ENCODE data around the gene RNF213.
"Not testable (repeated sequence)": the region's sequence is repeated elsewhere in the genome, so short reads cannot be mapped to it uniquely, and the experiment has no call there.

The RNF213 gene

DNA sequence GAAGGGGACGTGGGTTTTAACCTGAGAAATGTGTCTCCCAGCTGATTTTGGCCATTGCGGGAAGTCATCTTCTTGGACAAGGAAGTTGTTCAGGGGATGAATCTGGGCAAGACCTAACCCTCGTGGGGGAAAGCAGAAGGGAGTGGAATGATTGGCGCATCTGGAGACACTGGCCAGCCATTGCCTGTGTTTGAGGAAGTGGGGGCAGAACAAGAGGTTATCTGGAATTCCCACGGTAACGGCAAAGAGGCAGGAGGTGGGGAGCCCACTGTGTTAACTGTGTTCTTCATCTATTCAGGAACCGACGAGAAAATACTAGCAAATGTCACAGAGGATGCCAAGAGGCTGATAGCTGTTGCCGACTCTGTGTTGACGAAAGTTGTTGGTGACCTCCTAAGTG lies 66.9 kb downstream of the RNF213 start:
- DNase-seq, result no peak

DNA sequence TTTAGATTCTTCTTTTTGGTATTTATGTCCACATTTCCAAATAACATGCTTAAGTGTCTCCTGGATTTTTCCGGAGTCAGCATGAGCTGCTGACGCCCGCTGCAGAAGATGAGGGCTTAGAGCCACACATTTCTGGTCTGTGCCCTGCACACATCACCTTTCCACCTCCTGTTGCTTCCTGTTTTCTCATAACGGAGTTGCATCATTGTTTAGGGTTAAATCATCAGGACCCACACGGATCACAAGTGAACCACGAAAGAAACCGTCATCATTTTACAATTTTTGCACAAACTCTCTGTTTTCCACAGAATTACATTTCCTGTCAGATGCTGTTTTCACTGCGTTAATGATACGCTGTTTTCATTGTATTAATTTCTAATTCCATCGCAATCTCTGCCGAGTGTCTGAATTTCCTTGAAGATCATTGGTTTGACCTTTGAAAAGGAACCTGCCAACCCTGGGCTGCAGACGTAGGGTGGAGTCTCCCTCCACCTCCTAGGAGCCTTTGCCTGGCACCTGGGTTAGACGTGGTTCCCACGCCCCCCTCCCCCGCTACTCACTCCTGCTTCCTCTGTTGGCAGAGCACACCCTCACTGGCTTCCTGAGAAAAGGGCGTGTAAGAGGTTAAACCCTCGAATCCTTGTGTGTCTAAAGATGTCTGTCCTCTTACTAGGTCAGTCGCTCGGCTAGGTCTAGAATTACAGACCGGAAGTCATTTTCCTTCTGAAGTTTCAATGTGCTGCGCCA lies 68.2 kb downstream of the RNF213 start:
- DNase-seq, result no peak

DNA sequence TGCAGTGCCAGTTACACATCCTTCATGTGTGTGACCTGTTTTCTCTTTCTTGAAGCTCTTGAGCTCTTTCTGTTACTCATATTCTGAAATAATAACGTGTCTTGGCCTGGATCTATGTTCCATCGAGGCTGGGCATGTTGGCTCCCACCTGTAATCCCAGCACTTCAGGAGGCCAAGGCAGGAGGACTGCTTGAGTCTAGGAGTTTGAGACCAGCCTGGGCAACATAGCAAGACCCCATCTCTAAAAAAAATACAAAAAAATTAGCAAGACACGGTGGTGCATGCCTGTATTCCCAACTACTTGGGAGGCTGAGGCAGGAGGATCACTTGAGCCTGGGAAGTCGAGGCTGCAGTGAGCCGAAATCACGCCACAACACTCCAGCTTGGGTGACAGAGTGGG lies 68.8 kb downstream of the RNF213 start:
- DNase-seq, result not testable (repeated sequence)

DNA sequence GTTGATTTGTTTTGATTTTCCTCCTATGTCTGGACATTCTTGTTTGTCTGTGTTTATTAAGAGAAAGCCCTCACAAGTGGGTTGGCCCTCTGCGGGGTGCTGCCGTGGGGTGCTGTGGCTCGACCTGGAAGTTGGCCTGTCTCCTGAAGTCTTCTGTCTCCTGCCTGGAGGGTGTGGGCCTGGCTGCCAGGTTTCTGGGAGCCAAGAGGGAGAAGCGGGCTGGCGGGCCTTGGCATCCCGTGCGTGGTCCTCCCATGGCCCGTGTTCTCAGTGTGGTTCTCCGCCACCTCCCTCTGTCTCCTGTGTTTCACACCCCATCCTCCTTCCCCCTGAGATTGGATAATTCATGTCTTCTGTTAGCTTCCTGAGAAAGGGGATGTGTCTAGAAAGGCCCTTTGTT lies 69.6 kb downstream of the RNF213 start:
- DNase-seq, result no peak

DNA sequence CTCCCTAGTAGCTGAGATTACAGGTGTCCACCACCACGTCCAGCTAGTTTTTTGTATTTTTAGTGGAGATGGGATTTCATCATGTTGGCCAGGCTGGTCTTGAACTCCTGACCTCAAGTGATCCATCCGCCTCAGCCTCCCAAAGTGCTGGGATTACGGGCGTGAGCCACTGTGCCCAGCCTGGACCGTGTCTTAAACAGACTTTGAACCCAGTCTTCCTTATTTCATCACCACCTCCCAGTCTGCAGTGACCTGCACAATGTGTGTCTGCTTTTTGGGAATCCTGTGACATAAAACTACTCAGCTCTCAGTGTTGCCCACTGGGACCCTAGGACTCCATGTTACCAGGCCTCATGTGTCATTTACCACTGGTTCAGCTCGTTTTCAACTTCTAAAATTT lies 70.3 kb downstream of the RNF213 start:
- not testable (repeated sequence) for DNase-seq

DNA sequence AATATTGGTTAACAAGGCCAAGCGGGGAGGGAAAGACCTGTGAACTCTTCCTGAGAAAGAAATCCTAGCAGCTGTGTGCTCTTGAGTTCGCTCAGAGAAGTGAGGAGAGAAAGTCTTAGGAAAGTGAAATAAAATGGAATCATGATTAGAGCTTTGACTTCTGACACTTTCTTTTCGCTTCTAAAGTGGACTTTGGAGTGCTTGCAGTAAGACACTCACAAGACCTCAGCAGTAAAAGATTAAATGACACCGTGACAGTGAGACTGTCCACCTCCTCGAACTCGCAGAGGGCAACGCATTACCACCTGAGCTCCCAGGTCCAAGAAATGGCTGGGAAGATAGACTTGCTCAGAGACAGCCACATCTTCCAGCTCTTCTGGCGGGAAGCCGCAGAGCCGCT lies 71.2 kb downstream of the RNF213 start:
- no peak for DNase-seq

DNA sequence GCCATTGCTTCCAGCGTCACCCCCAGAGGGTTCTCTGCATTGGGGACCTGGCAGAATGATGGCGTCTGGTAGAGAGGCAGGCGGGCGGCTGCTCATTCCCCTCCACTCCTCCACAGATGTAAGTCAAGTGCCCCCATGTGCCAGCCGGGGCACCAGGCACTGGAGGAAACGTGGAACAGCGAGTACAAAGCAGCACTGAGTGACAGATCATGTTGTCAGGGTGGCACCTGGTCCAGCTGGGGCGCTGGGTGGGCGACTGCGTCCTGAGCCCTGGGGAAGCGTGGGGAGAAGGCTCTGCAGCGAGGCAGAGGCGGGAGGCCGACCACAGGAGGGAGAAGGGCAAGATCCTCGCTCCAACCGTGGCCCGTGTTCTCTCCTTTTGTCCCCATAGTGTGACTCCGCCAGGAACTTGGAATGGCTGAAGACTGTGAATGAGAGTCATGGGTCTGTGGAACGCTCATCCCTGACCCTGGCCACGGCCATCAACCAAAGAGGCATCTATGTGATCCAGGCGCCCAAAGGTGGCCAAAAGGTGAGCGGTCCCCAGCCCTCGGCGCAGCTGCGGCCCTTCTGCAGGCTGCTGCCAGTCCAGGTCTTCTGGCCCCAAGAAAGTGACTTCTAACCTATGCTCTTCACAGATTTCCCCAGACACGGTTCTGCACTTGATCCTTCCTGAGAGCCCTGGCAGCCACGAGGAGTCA lies 76.7 kb downstream of the RNF213 start:
- DNase-seq, result no peak

DNA sequence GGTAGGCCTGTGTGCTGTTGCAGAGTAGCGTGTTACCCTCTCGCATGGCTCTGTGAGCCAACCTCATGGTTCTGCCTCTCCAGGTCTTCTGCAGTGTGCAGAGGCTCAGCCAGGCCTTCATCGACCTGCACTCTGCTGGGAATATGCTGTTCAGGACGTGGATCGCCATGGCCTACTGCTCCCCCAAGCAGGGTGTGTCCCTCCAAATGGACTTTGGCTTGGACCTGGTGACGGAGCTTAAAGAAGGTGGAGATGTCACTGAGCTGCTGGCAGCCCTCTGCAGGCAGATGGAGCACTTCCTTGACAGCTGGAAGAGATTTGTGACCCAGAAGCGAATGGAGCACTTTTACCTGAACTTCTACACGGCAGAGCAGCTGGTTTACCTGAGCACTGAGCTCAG lies 78.5 kb downstream of the RNF213 start:
- DNase-seq, result no peak

DNA sequence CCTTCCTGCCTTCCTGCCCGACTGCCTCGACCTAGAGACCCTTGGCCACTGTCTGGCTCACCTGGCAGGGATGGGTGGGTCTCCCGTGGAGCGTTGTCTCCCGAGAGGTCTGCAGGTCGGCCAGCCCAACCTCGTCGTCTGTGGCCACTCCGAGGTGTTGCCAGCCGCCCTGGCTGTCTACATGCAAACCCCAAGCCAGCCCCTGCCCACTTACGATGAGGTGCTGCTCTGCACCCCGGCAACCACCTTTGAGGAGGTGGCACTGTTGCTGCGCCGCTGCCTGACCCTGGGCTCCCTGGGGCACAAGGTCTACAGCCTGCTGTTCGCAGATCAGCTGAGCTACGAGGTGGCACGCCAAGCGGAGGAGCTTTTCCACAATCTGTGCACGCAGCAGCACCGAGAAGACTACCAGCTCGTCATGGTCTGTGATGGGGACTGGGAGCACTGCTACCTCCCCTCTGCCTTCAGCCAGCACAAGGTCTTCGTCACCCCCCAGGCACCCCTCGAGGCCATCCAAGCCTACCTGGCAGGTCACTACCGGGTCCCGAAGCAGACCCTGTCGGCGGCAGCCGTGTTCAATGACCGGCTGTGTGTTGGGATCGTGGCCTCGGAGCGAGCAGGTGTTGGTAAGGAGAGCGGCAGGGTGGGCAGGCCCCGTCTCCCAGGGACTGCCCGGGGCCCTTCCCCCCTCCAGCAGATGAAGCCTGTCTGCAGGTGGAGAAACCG lies 79.2 kb downstream of the RNF213 start:
- DNase-seq, result no peak

DNA sequence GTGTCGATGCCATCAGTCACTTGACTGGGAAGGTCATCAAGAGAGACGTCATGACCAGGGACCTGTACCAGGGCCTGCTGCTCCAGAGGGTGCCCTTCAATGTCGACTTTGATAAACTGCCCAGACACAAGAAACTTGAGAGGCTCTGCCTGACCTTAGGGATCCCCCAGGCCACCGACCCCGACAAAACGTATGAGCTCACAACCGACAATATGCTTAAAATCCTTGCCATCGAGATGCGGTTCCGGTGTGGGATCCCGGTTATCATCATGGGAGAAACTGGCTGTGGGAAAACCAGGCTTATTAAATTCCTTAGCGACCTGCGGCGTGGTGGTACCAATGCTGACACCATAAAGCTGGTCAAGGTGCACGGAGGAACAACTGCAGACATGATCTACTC lies 84.7 kb downstream of the RNF213 start:
- no peak for DNase-seq

DNA sequence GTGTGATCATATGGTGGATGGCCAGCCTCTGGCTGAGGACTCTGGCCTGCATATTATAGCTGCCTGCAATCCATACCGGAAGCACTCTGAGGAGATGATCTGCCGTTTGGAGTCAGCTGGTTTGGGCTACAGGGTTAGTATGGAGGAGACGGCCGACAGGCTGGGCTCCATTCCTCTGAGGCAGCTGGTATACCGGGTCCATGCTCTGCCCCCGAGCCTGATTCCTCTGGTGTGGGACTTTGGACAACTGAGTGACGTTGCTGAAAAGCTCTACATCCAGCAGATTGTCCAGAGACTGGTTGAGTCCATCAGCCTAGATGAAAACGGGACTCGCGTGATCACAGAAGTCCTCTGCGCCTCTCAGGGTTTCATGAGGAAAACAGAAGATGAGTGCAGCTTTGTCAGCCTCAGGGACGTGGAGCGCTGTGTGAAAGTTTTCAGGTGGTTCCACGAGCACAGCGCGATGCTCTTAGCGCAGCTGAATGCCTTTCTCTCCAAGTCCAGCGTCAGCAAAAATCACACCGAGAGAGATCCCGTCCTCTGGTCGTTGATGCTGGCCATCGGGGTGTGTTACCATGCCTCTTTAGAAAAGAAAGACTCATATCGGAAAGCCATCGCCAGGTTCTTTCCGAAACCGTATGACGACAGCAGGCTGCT lies 85.3 kb downstream of the RNF213 start:
- no peak for DNase-seq

DNA sequence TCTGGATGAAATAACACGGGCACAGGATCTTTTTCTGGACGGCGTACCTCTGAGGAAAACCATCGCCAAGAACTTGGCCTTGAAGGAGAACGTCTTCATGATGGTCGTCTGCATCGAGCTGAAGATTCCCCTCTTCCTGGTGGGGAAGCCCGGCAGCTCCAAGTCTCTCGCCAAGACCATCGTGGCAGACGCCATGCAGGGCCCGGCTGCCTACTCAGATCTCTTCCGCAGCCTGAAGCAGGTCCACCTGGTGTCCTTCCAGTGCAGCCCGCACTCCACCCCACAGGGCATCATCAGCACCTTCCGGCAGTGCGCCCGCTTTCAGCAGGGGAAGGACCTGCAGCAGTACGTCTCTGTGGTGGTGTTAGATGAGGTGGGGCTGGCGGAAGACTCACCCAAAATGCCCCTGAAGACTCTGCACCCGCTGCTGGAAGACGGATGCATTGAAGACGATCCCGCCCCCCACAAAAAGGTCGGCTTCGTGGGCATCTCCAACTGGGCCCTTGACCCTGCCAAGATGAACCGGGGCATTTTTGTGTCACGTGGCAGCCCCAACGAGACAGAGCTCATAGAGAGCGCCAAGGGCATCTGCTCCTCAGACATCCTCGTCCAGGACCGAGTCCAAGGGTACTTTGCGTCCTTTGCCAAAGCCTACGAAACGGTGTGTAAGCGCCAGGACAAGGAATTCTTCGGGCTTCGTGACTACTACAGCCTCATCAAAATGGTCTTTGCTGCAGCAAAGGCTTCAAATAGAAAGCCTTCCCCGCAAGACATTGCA lies 86.0 kb downstream of the RNF213 start:
- no peak for DNase-seq

DNA sequence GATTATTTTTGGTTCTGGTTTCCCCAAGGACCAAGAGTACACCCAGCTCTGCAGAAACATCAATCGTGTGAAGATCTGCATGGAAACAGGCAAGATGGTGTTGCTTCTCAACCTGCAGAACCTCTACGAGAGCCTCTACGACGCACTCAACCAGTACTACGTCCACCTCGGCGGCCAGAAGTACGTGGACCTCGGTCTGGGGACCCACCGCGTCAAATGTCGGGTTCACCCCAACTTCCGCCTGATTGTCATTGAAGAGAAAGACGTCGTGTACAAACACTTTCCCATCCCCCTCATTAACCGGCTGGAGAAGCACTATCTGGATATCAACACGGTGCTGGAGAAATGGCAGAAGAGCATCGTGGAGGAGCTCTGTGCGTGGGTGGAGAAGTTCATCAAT lies 86.9 kb downstream of the RNF213 start:
- no peak for DNase-seq

DNA sequence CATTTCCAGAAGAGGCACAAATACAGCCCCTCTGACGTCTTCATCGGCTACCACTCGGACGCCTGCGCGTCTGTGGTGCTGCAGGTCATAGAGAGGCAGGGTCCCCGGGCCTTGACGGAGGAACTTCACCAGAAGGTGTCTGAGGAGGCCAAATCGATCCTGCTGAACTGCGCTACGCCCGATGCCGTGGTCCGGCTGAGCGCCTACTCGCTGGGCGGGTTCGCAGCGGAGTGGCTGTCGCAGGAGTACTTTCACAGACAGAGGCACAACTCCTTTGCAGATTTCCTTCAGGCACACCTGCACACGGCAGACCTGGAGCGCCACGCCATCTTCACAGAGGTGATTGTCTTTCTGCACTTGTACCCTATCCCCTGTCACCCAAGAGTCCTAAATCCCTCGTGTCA lies 87.3 kb downstream of the RNF213 start:
- no peak for DNase-seq

DNA sequence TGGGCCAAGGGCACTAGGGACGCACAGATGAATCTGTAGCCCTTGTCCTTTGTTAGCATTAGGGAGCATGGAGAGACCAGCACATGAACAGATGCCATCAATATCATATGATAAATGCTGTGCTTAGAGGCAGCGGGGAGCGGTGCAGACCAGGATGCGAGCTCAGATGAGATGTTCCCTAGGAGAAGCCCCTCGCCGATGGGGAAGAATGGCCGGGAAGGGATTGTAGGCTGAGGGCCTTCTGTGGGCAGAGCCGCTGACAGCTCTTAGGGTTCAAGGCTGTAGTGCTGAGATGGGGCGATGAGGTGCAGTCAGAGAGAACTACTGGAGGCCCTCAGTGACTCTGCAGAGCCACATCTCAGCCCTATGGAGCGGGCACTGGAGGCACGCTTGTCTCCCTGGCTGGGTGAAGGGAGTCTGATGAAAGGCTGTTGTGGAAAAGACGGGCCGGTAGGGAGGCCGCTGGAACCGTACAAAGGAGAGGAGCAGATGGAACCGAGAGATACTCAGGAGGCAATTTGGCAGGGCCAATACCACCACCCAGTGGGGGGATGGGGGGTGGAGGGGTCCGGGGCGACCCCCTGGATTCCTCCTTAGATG lies 88.0 kb downstream of the RNF213 start:
- no peak for DNase-seq

DNA sequence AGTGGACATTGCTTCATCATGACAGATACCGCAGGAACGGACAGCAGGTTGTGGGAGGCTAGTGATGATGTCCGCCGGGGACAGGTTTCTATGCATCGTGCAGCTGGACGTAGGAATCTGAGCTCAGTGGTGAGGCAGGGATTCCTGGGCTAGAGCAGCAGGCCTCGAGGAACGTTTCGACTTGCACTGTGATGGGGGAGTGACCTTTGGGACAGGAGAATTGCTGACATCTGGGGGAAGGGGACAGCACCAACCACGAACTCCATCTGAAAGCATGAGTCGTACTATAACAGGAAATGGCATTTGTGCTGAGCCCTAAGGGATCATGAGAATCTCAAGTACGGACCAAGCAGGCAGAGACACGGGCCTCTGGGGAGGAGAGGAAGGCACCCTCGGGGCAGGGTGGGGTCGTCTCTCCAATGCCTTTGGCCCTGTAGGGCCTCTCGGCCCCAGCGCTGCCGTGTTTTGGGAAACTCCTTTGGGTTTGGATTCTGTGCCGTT lies 88.5 kb downstream of the RNF213 start:
- DNase-seq, result no peak

DNA sequence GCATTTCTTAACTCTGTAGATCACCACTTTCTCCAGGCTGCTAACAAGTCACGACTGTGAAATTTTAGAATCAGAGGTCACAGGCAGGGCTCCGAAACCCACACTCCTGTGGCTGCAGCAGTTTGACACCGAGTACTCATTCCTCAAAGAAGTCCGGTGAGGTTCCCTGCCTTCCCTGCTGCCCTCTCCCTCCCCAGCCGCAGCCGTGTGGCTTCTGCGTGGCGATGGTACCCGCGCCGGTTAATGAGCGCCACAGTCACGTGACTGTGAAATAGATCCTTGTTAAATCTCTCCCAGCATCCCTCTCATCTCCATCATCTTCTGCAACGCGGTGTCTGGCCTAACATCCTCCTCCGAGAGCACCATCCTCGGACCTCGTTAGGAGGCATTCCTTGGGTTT lies 89.1 kb downstream of the RNF213 start:
- no peak for DNase-seq

DNA sequence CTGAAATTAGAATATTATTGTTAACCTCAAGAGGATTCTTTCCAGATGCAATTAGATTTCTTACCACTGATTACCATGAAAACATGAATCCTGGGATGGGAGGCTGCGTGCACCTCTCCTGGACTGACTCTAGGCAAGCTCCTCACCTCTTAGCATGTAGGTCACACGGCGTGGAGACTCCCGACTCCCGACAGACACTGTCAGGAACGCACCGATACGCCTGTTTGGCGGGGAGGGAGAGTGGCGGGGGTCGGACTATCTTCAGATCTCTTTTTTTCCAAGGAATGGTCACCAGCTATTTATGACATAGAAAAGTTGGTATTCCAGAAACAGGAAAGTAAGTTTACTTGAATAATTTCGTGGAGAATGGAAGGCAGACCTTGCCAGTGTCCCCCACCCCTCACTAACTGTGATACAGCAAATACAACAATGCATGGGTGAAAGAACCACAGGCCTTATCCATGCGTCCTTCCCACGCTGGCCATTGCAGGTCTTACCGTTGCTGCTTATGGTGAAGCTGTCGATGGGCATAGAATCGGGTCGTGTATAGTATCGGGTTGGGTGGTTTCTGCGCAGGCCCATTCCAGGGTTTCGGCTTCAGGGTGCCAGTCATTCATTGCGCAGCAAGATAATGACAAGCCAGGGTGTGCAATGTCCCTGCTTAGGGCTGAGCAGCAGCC lies 91.7 kb downstream of the RNF213 start:
- no peak for DNase-seq

DNA sequence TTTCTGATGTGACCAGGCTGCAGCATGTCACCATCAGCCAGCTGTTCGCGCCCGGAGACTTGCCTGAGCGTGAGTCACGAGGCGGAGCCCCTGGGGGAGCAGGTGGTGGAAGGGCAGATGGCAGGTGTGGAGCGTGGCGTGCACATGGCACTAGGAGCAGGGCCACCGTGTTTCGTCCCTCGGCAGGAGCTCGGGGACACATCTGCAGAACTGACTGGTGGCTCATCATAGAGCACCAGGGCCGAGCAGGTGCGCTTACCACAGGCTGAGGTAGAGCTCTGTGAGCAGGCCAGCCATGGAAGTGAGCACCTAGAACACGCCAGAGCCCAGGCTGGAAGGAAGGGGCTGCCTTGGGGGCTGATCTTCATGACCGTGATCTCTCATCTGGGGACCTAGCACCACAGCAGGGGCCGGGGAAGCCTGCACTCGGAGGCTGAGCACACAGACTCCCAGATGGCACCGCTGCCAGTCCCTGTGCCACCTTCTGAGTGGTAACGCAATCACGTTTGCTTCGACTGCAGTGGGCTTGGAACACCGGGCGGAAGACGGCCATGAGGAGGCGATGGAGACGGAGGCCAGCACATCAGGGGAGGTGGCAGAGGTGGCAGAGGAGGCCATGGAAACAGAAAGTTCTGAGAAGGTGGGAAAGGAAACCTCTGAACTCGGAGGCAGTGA lies 92.5 kb downstream of the RNF213 start:
- DNase-seq, result no peak

DNA sequence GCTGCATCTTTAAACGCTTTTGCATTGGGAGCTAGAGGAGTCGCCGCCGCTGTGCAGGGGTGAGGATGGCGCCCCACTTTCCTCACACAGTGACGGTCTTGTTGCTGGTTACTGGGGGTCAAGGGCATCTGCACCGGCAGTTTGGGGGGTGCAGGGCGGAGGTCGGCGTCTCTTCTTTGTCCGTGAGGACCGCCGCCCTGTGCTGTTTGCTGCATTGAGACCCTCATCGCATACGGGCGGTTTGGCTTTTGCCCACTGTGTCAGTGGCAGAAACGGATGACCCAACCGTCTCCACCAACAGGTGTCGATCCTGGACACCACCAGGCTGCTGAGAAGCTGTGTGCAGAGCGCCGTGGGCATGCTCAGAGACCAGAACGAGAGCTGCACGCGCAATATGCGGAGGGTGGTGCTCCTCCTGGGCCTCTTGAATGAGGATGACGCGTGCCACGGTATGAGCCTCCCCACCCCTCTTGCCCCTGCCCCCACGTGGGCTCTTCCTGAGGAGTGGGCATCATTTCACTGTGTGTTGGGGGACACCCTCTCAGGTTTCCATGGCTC lies 93.1 kb downstream of the RNF213 start:
- no peak for DNase-seq

DNA sequence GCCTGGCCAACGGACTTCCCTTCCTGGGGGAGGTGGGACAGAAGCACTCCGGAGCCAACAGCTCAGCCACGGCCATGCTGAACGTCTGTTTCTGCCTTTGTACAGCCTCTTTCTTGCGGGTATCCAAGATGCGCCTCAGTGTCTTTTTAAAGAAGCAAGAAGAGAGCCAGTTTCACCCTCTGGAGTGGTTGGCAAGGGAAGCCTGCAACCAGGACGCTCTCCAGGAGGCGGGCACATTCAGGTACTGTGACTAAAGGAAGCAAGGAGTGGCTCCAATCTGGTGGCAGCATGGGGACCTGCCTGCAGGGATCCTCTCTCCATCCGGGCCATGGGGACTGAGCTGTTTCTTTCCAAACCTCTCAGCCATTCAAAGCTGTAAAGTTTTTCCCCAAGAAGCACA lies 93.7 kb downstream of the RNF213 start:
- DNase-seq, result no peak
